A673 (cell line): Measurements from ENCODE around the gene MFAP1. TPM values are rescaled to one million over a fixed set of nuclear protein-coding genes. Genes with fewer than 3 reads are reported as not detected.

Source experiments
- Bru-seq: library from RNA; stranded (reverse); fragments of 400-500 nt; gene quantifications from one replicate; lab custom pipeline; 2021; lab: Mats Ljungman, UMichigan
- BruChase-seq, 2 experiments: library from RNA; stranded (reverse); fragments of 400-500 nt; gene quantifications; one replicate each; lab custom pipeline; 2021; lab: Mats Ljungman, UMichigan
- BruUV-seq: library from RNA; stranded (reverse); fragments of 400-500 nt; replicated peaks from 2 replicates; lab custom pipeline; 2021; lab: Mats Ljungman, UMichigan
- CTCF ChIA-PET: fragments of 300-600 bp; sonication (Branson Sonifier 250); formaldehyde crosslinking; loops from one replicate; lab custom pipeline; 2022; ENCODE audit warnings: antibody characterized with exemption; lab: Charles Lee
- POLR2A ChIA-PET: fragments of 300-600 bp; sonication (Branson Sonifier 250); formaldehyde crosslinking; loops from one replicate; lab custom pipeline; 2022; ENCODE audit warnings: antibody characterized with exemption; ENCODE audit not compliant: low non-redundant PET; lab: Charles Lee
- DNase-seq: peaks from one replicate; pipeline ENCODE4 v3.0.0-alpha.2; 2015; ENCODE audit warnings: low spot score
- H3K27ac ChIP-seq: fragments of 200-600 bp; sonication (generic); 2 replicates; pipeline ENCODE4 v1.5.1; 2016; ENCODE audit warnings: mixed run types, low read depth, mild to moderate bottlenecking, mixed read lengths, antibody characterized with exemption, low read length; ENCODE audit not compliant: poor library complexity, severe bottlenecking
- H3K27me3 ChIP-seq: fragments of 200-600 bp; sonication (generic); replicated peaks from 2 replicates; pipeline ENCODE4 v1.6.1; 2017; ENCODE audit warnings: mixed run types, low read depth, mild to moderate bottlenecking, mixed read lengths, antibody characterized with exemption, low read length; ENCODE audit not compliant: insufficient read depth, poor library complexity
- H3K36me3 ChIP-seq: fragments of 200-600 bp; sonication (generic); 2 replicates; pipeline ENCODE4 v1.6.1; 2016; ENCODE audit warnings: mixed run types, mild to moderate bottlenecking, mixed read lengths, antibody characterized with exemption, low read length; ENCODE audit not compliant: insufficient read depth, poor library complexity, severe bottlenecking
- H3K4me1 ChIP-seq: fragments of 200-600 bp; sonication (generic); 2 replicates; pipeline ENCODE4 v1.6.1; 2017; ENCODE audit warnings: mixed run types, mild to moderate bottlenecking, mixed read lengths, antibody characterized with exemption, low read length; ENCODE audit not compliant: insufficient read depth, poor library complexity, severe bottlenecking
- H3K4me3 ChIP-seq: fragments of 200-600 bp; sonication (generic); 2 replicates; pipeline ENCODE4 v1.5.1; 2016; ENCODE audit warnings: low read depth, mixed run types, mild to moderate bottlenecking, mixed read lengths, low read length; ENCODE audit not compliant: poor library complexity, severe bottlenecking
- H3K9me3 ChIP-seq: fragments of 200-600 bp; sonication (generic); 2 replicates; pipeline ENCODE4 v1.6.1; 2016; ENCODE audit warnings: mixed run types, low read depth, mild to moderate bottlenecking, mixed read lengths, antibody characterized with exemption, low read length; ENCODE audit not compliant: poor library complexity, severe bottlenecking
- CTCF ChIP-seq: fragments of 300-800, 200-600 bp; sonication (generic); conservative IDR thresholded peaks from 2 replicates; pipeline ENCODE4 v1.5.1; 2017; ENCODE audit warnings: low read depth, mild to moderate bottlenecking, antibody characterized with exemption, low read length, moderate library complexity, mixed read lengths
- EZH2 ChIP-seq: fragments of 200-600 bp; sonication (generic); IDR thresholded peaks from 2 replicates; pipeline ENCODE4 v1.6.1; 2017; ENCODE audit warnings: borderline replicate concordance, low read depth, mild to moderate bottlenecking, mixed read lengths, antibody characterized with exemption, low read length; ENCODE audit not compliant: poor library complexity, severe bottlenecking
- intact Hi-C: fragments of 100-400 bp; cut with micrococcal nuclease; formaldehyde crosslinking; loops from one replicate; pipeline ENCODE4 v1.10.0; 2022; ENCODE audit not compliant: unreplicated experiment
- long read RNA-seq: library from polyadenylated mRNA; stranded (forward); transcript quantifications from one replicate; pipeline ENCODE4 v2.0.0, GENCODE V29; 2022
- total RNA-seq: library from RNA; stranded (reverse); gene quantifications from 2 replicates; pipeline ENCODE4 v1.2.3, GENCODE V29; 2021

MFAP1 gene
- total RNA-seq (43.2 and 45.4 TPM in 2 replicates), Bru-seq, nascent RNA (percentile 78 among the genes with signal in this experiment), BruChase-seq, experiment 1, labeled RNA remaining after a 2-hour chase (percentile 82 among the genes with signal in this experiment), BruChase-seq, experiment 2, labeled RNA remaining after a 6-hour chase (percentile 88 among the genes with signal in this experiment)
- long read RNA-seq, transcript MFAP1-201 (9 exons, 2,155 nt) = major isoform, 159 of 168 reads
- long read RNA-seq, partial matches to known transcripts = 3 of 168 reads
- long read RNA-seq, other reads (novel, unspliced or antisense) = 6 of 168 reads

- Histone ChIP-seq H3K4me3 (peak within 1 kb of the TSS; percentile 86), H3K27ac (peak within 1 kb of the TSS; percentile 80), H3K36me3 (peaks cover 12% of the 10 kb centered on the region), H3K9me3 (no peaks in the 10 kb centered on the region), H3K4me1 (peaks cover 3% of the 10 kb centered on the region), H3K27me3 (no peaks in the 10 kb centered on the region)
- ChIA-PET CTCF (interaction anchor here (1.3 kb wide), 1 partner anchor 24 kb away, joined by 3 read pairs; the partner anchor contains the start of genes HYPK and SERINC4), POLR2A (no interaction called here)
- intact Hi-C loops = no loop called here
- TF ChIP-seq EZH2 (no peak), CTCF (no peak)
- TSS peak; percentile 85 for BruUV-seq
- DNase-seq = peak; percentile 98
Measured at GRCh38 chr15:43824302-43825246, at the start of gene MFAP1. Gene MFAP1 (minus strand): TSS chr15:43824690. CDS start chr15:43824569, 121 bp downstream.

GRCh38 chr15:43873651-43874050, 49.2 kb upstream of the MFAP1 start:
- intact Hi-C loops = no loop called here
- ChIA-PET CTCF (no interaction called here), POLR2A (no interaction called here)
- BruUV-seq = no TSS peak
- TF ChIP-seq EZH2 = no peak
- H3K4me1 ChIP-seq = peaks cover 9% of the 10 kb centered on the region
- no peak overlapping the region for H3K4me3 ChIP-seq
- H3K36me3 ChIP-seq = peaks cover 52% of the 10 kb centered on the region
- H3K9me3 ChIP-seq = no peaks in the 10 kb centered on the region
- no peak overlapping the region for H3K27ac ChIP-seq
- no peaks in the 10 kb centered on the region for H3K27me3 ChIP-seq
- no peak for DNase-seq

DNA sequence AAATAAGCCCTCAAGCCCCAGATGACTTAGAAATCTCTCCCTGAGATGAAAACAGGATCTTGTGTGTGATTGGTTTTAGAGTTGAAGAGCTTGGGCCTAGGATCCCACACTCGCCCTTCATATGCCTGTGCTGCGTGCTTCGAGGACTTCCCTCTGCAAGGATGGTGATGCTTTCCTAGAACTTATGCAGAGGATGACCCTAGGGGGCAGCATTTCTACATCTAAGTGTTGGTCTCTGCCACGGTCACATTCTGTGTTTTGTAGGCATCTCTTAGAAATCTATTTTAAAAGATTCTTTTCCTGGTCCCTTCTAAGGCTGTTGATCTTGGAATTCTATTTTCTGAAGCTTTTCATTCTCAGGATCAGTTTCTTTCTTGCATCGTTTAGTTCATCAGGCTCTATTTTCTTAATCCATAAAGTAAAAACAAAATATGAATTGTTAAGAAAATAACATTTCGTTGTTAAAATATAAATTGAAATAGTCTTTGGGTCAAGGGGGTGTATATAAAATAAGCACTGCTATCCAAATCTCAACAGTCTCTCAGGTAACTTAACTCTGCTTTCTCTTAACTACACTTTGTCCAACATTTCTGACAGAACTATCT, 48.0 kb upstream of the MFAP1 start:
- POLR2A ChIA-PET = no interaction called here
- BruUV-seq = no TSS peak

More for the DNA sequence above, 48.0 kb upstream of the MFAP1 start:
- no peaks in the 10 kb centered on the region for H3K27me3 ChIP-seq
- H3K4me1 ChIP-seq = peaks cover 18% of the 10 kb centered on the region
- CTCF ChIA-PET = no interaction called here
- H3K27ac ChIP-seq = no peak overlapping the region
- TF ChIP-seq EZH2 (no peak), CTCF (peak; percentile 69)
- no peak overlapping the region for H3K4me3 ChIP-seq
- DNase-seq = peak; percentile 76
- peaks cover 48% of the 10 kb centered on the region for H3K36me3 ChIP-seq
- H3K9me3 ChIP-seq = no peaks in the 10 kb centered on the region
- intact Hi-C loops = no loop called here
